ENCODE results near the gene MYO1C.

The MYO1C gene

DNA sequence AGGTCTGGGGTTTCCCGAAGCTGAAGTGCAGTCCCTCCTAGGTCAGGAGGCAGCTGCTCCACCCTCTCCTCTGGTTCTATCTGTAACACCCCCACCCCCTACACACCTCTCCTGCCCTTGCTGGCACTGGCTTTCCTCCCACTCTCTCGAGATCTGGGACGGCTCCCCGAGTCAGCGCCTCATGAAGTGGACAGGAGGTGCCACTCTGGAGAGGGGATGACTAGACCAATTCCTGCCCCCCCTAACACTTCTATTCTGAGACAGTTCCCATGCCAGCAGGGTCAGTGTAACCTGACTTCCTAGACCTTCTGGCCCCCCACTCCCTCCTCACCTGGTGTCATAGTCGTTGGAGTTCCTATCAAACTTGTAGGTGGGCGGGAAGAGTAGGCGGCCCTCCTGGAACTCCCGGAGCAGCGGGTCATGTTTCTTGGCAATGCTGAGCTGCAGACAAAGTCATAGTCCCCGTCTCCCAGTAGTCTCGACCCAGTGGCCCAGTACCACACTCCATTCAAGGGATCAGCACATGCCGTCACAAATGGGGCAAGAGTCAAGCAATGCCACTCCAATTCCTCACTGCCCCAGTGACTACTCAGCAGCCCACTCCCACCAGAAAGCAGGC lies 14.3 kb upstream of the MYO1C start:
- DNase-seq (ENCODE audit: low read depth in 2 of 3, low spot score in 2 of 3): no peak

DNA sequence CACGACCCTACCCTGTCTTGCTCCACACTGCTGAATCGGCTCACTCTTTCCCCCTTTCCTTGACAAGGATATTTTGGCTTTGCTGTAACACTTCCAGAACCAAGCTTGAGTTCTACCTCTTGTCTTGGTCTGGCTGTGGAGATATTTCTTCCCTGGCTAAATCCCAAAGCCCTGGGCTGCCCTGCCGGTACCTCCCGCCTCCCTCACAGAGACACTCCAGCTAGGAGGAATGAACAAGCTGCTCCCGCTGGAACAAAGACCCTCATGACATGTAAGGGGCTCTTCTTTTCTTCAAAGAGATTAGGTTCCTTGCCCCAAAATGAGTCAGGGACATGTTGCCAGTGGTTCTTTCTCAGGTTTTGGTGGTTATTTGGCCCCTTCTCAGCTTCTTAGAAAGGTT lies 13.1 kb upstream of the MYO1C start:
- DNase-seq (ENCODE audit: low read depth in 2 of 3, low spot score in 2 of 3): no peak

- DNase-seq (ENCODE audit: low read depth in 2 of 3, low spot score in 2 of 3): no peak
Measured at GRCh38 chr17:1504866-1505265, 12.4 kb upstream of the MYO1C start.

- no peak for DNase-seq (ENCODE audit: low read depth in 2 of 3, low spot score in 2 of 3)
Measured at GRCh38 chr17:1503699-1504098, 11.2 kb upstream of the MYO1C start.

GRCh38 chr17:1498869-1499268 lies 6.4 kb upstream of the MYO1C start:
- no peak for DNase-seq (ENCODE audit: low read depth in 2 of 3, low spot score in 2 of 3)

GRCh38 chr17:1498233-1498632 lies 5.7 kb upstream of the MYO1C start:
- no peak for DNase-seq (ENCODE audit: low read depth in 2 of 3, low spot score in 2 of 3)

GRCh38 chr17:1497831-1498230 lies 5.3 kb upstream of the MYO1C start:
- no peak for DNase-seq (ENCODE audit: low read depth in 2 of 3, low spot score in 2 of 3)

GRCh38 chr17:1496869-1497268 lies 4.4 kb upstream of the MYO1C start:
- DNase-seq (ENCODE audit: low read depth in 2 of 3, low spot score in 2 of 3): no peak

GRCh38 chr17:1495265-1495989 lies 2.9 kb upstream of the MYO1C start:
- no peak for DNase-seq (ENCODE audit: low read depth in 2 of 3, low spot score in 2 of 3)

- no peak for DNase-seq (ENCODE audit: low read depth in 2 of 3, low spot score in 2 of 3)
Measured at GRCh38 chr17:1494736-1495253, 2.3 kb upstream of the MYO1C start.

- DNase-seq (ENCODE audit: low read depth in 2 of 3, low spot score in 2 of 3): no peak
Measured at GRCh38 chr17:1494203-1494602, 1.7 kb upstream of the MYO1C start.

DNA sequence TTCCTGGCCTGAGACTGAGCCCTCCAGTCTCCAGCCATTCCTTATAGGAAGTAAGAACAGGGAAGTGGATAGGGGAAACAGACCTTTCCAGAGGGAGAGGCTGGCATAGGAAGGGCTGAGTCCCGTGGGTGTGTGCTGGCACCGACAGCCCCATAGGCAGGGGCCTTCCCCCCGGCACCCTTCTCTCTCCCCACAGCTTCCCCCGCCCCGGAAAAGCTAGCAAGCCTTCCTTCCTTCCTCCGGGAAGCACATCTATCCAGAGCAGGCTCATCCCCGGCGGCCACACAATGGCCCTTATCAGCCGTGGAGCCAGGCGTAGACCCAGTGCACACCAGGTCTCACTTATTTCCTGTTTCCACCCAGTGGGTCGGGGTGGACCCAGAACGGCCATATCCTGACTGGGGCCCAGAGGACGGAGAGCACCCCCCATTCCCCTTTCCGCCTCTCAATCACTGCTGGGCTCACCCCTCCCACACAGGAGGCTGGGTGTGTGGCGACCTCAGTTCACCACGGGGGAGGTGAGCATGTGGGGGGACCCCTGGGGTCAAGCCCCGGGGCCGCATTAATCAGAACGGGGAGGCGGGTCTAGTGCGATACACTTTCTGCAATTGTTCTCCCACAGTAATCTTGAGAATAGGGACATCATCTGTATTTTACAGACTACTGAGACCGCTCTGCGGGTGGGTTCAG lies 950 bp upstream of the MYO1C start:
- no peak for DNase-seq (ENCODE audit: low read depth in 2 of 3, low spot score in 2 of 3)

DNA sequence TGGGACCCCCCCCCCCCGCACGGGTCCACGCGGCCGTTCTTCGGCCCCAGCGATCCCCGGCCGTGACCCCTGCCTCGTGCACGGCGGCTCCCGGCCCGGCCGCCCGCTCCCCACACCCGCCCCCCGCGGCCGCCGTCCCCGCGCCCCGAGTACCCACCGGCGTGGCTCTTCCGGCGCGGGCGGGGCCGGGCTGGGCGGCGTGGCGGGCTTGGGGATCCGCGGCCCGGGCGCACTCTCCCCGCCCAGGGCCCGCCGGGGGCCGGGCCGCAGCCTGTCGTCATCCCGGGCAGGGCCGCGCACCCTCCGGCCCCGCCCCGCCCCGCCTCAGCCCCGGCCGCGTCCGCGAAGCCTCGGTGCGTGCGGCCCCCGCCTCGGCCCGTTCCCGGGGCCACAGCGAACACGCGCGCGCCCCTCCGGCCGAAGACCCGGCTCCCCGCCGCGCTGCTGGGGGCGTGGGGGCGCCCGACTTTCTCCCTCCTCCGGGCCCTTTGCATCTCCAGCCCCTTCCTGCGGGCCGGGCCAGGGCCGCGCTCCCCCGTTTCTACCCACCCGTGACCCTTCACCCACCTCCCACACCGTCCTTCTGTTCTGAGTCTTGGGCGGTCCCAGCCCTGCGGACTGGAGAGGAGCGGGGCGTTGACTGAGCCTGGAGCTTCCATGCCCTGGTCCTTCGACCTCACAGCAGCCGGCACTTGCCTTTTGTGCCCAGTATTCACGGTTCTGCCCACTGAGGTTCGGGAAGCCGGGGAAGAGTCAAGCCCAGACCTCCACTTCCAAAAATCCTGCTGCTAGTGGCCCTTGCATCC lies 840 bp downstream of the MYO1C start:
- no peak for DNase-seq (ENCODE audit: low read depth in 2 of 3, low spot score in 2 of 3)

DNA sequence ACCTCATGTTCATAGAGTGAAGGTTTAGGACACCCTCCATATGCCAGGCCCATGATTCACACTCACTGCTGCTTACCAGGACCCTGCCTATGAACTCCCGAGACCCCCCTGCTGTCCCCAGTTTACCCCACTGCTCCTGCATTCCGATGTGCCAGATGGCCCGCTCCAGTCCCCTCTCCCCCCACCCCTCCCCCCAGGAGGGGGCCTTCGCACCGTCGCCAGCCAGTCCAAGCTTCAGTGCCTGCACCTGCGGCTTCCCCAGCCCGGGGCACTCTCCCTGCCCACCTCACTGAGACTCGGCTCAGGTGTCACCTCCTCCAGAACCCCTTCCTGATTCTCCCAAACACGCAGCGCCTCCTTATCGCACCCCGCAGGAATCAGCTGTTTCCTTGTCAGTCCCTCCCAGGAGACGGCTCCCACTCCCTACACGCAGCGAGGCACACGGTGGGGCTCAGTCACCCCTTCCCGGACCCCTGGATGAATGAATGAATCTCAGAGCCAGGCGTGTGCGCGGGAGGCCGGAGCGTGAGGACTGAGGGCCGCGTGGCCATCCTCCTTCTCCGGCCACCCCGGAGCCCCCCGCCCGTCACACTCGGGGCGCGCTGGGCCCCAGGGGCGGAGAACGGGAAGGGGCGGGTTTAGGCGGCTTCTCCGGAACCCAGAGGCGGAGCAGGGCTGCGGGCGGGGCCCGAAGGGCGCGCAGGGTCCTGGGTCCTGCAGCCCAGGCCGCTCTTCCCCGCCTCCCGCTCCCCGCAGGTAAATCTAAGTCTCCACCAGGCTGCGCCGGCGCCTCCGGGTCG lies 1.6 kb downstream of the MYO1C start:
- no peak for DNase-seq (ENCODE audit: low read depth in 2 of 3, low spot score in 2 of 3)

- DNase-seq (ENCODE audit: low read depth in 2 of 3, low spot score in 2 of 3): no peak
Measured at GRCh38 chr17:1488826-1489270, 3.6 kb downstream of the MYO1C start.

- peak in 2 of 3 experiments; percentile 42 for DNase-seq (ENCODE audit: low read depth in 2 of 3, low spot score in 2 of 3)
Measured at GRCh38 chr17:1487939-1488825, 4.3 kb downstream of the MYO1C start.

DNA sequence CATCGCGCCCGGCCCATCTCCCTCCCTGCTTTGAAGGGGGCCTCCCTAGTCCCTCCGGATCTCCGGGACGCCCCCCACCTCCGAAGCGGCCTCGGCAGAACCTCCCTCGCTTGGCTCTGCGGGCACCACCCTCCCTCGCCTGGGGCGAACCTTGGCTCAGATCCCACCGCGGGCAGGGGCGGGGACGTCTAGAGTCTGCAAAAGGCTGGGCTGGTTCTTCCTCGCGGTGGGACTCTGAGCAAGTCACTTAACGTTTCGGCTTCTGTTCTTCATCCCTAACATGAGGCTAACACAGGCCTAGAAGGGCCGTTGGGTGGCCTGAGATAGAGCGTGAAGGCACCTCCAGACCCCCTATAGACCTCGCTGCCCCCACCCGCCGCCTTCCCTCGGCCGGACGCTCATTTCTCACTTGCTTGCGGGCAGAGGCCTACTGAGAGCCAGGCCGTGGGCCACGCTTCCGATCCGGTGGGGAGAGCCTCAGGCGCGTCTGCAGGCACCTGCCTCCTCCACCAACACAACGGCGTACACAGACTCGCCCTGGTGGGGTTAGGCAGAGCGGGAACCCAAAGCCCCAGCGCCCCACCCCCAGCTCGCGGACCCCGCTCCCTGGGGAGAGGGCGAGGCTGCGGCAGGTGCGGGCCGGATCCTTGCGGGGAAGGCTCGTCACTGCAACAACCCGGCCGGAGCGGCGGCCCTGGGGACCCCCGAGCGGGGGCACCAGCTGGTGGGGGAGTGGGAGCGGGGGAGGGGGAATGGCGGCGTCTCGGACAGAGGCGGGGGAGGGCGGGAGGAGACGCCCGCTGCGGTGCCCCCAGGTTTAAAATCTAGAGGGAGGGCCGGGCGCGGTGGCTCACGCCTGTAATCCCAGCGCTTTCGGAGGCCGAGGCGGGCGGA lies 5.4 kb downstream of the MYO1C start:
- DNase-seq (ENCODE audit: low read depth in 2 of 3, low spot score in 2 of 3): peak; percentile 47 to 72 (median 54)

All from activated CD8-positive, alpha-beta memory T cell treated with anti-CD3 and anti-CD28 coated beads for 48 hours (primary cell).